Measurements from ENCODE around the gene SOST. TPM values are rescaled to one million over a fixed set of nuclear protein-coding genes. Genes with fewer than 3 reads are reported as not detected.

The SOST gene
- total RNA-seq, 1 experiment from 2014 or later = not detected

DNA sequence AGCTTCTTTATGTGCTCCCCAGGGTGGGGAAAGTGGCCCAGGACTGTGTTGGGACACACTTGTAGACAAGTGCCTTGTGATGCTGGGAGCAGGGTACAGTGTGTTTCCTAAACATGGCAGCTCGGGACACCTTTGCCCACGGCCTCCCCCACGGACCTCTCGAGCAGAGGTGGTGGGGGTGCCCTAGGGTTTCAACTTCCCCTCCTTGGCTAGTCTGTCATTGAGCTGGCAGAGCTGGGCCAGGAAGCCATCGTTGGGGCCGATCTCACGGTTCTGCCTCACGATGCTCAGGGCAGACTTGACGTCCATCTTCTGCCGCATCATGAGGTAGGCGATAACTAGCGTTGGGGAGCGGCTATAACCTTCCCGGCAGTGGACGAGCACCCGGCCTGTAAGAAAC lies 10.8 kb upstream of the SOST start:
- H3K4me1 ChIP-seq (ENCODE audit: control insufficient read depth, insufficient read depth, low read length) = no peaks in the 10 kb centered on the region
- in situ Hi-C loops (cut with HindIII; ENCODE audit: low pct_unique_long_range_greater_than_20kb, low sequenced_read_pairs) = no loop called here
- H3K4me3 ChIP-seq (ENCODE audit: low read depth in 2 of 2, low read length in 2 of 2) = no peak overlapping the region
- H3K36me3 ChIP-seq (ENCODE audit: control insufficient read depth, insufficient read depth, low read length) = no peaks in the 10 kb centered on the region
- intact Hi-C loops (cut with micrococcal nuclease; ENCODE audit: unreplicated experiment) = no loop called here
- H3K9me3 ChIP-seq (ENCODE audit: control insufficient read depth, insufficient read depth, low read depth, low read length) = no peaks in the 10 kb centered on the region
- POLR2A ChIA-PET = no interaction called here
- CTCF ChIA-PET = no interaction called here
- DNase-seq (ENCODE audit: low read depth, low spot score) (no peak), ATAC-seq (no peak)
- no peak for TF ChIP-seq TCF7L2 (IDR thresholded peaks at IDR 0.05; ENCODE audit: low read depth, low read length)
- no peak overlapping the region for H3K27ac ChIP-seq (ENCODE audit: low read length)
- BruUV-seq (replicated peaks) = no TSS peak
- H3K27me3 ChIP-seq (ENCODE audit: control insufficient read depth, insufficient read depth, low read length) = no peaks in the 10 kb centered on the region

DNA sequence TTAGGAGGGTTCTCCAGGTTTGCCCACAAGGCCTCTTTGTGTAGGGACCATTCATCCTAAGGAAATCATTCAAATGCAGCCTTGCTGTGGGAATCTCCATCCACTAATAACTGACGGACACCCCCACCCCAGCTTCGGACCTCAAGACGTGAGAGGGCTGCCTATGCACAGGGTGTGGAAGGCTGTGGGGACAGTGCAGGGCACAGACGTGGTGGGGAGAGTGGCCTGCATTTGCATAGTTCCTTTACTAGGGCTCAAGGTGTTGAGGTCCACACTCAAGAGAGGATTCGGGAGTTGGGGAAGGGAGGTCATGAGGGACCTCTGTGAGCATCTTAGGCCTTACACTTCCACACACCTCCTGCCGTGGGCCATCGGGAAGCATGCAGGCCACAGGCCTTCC lies 10.4 kb upstream of the SOST start:
- TF ChIP-seq SIN3A (IDR thresholded peaks at IDR 0.05; ENCODE audit: borderline replicate concordance, insufficient read depth, low read depth, low read length) (no peak), POLR2AphosphoS5 (IDR thresholded peaks at IDR 0.05; ENCODE audit: low read depth, low read length) (no peak), TCF7L2 (IDR thresholded peaks at IDR 0.05; ENCODE audit: low read depth, low read length) (no peak)
- TF ChIP-seq, protein P1, sequence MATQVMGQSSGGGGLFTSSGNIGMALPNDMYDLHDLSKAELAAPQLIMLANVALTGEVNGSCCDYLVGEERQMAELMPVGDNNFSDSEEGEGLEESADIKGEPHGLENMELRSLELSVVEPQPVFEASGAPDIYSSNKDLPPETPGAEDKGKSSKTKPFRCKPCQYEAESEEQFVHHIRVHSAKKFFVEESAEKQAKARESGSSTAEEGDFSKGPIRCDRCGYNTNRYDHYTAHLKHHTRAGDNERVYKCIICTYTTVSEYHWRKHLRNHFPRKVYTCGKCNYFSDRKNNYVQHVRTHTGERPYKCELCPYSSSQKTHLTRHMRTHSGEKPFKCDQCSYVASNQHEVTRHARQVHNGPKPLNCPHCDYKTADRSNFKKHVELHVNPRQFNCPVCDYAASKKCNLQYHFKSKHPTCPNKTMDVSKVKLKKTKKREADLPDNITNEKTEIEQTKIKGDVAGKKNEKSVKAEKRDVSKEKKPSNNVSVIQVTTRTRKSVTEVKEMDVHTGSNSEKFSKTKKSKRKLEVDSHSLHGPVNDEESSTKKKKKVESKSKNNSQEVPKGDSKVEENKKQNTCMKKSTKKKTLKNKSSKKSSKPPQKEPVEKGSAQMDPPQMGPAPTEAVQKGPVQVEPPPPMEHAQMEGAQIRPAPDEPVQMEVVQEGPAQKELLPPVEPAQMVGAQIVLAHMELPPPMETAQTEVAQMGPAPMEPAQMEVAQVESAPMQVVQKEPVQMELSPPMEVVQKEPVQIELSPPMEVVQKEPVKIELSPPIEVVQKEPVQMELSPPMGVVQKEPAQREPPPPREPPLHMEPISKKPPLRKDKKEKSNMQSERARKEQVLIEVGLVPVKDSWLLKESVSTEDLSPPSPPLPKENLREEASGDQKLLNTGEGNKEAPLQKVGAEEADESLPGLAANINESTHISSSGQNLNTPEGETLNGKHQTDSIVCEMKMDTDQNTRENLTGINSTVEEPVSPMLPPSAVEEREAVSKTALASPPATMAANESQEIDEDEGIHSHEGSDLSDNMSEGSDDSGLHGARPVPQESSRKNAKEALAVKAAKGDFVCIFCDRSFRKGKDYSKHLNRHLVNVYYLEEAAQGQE (IDR thresholded peaks at IDR 0.05; ENCODE audit: insufficient read depth in 1 of 2, low read depth in 2 of 2, low read length in 1 of 2) = no peak
- TF ChIP-seq, protein P2, sequence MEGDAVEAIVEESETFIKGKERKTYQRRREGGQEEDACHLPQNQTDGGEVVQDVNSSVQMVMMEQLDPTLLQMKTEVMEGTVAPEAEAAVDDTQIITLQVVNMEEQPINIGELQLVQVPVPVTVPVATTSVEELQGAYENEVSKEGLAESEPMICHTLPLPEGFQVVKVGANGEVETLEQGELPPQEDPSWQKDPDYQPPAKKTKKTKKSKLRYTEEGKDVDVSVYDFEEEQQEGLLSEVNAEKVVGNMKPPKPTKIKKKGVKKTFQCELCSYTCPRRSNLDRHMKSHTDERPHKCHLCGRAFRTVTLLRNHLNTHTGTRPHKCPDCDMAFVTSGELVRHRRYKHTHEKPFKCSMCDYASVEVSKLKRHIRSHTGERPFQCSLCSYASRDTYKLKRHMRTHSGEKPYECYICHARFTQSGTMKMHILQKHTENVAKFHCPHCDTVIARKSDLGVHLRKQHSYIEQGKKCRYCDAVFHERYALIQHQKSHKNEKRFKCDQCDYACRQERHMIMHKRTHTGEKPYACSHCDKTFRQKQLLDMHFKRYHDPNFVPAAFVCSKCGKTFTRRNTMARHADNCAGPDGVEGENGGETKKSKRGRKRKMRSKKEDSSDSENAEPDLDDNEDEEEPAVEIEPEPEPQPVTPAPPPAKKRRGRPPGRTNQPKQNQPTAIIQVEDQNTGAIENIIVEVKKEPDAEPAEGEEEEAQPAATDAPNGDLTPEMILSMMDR (IDR thresholded peaks at IDR 0.05) = no peak
- intact Hi-C loops (cut with micrococcal nuclease; ENCODE audit: unreplicated experiment) (no loop called here), in situ Hi-C loops (cut with HindIII; ENCODE audit: low pct_unique_long_range_greater_than_20kb, low sequenced_read_pairs) (no loop called here)
- H3K9me3 ChIP-seq (ENCODE audit: control insufficient read depth, insufficient read depth, low read depth, low read length) = no peaks in the 10 kb centered on the region
- no peaks in the 10 kb centered on the region for H3K27me3 ChIP-seq (ENCODE audit: control insufficient read depth, insufficient read depth, low read length)
- BruUV-seq (replicated peaks) = no TSS peak
- CTCF ChIA-PET = no interaction called here
- H3K36me3 ChIP-seq (ENCODE audit: control insufficient read depth, insufficient read depth, low read length) = no peaks in the 10 kb centered on the region
- H3K4me1 ChIP-seq (ENCODE audit: control insufficient read depth, insufficient read depth, low read length) = no peaks in the 10 kb centered on the region
- ATAC-seq (no peak), DNase-seq (ENCODE audit: low read depth, low spot score) (no peak)
- no peak overlapping the region for H3K4me3 ChIP-seq (ENCODE audit: low read depth in 2 of 2, low read length in 2 of 2)
- POLR2A ChIA-PET = no interaction called here
- no peak overlapping the region for H3K27ac ChIP-seq (ENCODE audit: low read length)

DNA sequence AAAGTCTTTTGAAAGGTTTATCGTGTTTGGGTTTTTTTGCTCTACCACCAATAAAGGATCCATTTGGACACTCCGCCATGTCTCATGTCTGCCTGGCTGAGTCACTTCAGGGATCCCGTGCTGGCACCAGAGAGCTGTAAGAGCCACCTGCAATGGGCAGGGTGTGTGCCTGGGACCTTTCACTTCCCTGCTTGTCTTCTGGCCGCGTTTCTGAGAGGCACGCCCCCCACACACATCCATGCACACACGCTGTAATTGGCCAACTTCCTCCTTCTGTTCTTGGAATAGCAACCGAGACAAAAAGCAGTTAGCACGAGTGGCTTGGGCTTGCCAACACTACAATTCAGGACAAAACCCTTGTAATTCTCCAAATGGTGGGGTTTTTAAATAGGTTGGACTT lies 9.8 kb upstream of the SOST start:
- H3K36me3 ChIP-seq (ENCODE audit: control insufficient read depth, insufficient read depth, low read length) = no peaks in the 10 kb centered on the region
- no TSS peak for BruUV-seq (replicated peaks)

More for the DNA sequence above, 9.8 kb upstream of the SOST start:
- no peak for ATAC-seq
- CTCF ChIA-PET = no interaction called here
- H3K9me3 ChIP-seq (ENCODE audit: control insufficient read depth, insufficient read depth, low read depth, low read length) = no peaks in the 10 kb centered on the region
- H3K27me3 ChIP-seq (ENCODE audit: control insufficient read depth, insufficient read depth, low read length) = no peaks in the 10 kb centered on the region
- intact Hi-C loops (cut with micrococcal nuclease; ENCODE audit: unreplicated experiment) (no loop called here), in situ Hi-C loops (cut with HindIII; ENCODE audit: low pct_unique_long_range_greater_than_20kb, low sequenced_read_pairs) (no loop called here)
- no peak for DNase-seq (ENCODE audit: low read depth, low spot score)
- TF ChIP-seq, protein P1 (IDR thresholded peaks at IDR 0.05; ENCODE audit: insufficient read depth in 1 of 2, low read depth in 2 of 2, low read length in 1 of 2) = no peak
- TF ChIP-seq, protein P2 (IDR thresholded peaks at IDR 0.05) = no peak
- TF ChIP-seq TCF7L2 (IDR thresholded peaks at IDR 0.05; ENCODE audit: low read depth, low read length) (no peak), SIN3A (IDR thresholded peaks at IDR 0.05; ENCODE audit: borderline replicate concordance, insufficient read depth, low read depth, low read length) (no peak), POLR2AphosphoS5 (IDR thresholded peaks at IDR 0.05; ENCODE audit: low read depth, low read length) (no peak)
- POLR2A ChIA-PET = no interaction called here
- H3K27ac ChIP-seq (ENCODE audit: low read length) = no peak overlapping the region
- no peaks in the 10 kb centered on the region for H3K4me1 ChIP-seq (ENCODE audit: control insufficient read depth, insufficient read depth, low read length)
- H3K4me3 ChIP-seq (ENCODE audit: low read depth in 2 of 2, low read length in 2 of 2) = no peak overlapping the region
